GM18870 (cell line): ENCODE data around the gene RALGPS1.

ENCODE experiments used
- ATAC-seq: cut with Tn5 transposase; IDR thresholded peaks from one replicate; pipeline ENCODE4 v1.9.1; 2021; ENCODE audit warnings: moderate library complexity; ENCODE audit not compliant: unreplicated experiment

The RALGPS1 gene

GRCh38 chr9:127051881-127052595 is 137.5 kb downstream of the RALGPS1 start:
- ATAC-seq: no peak

- ATAC-seq: no peak
Measured at GRCh38 chr9:127053057-127053821, 138.7 kb downstream of the RALGPS1 start.

- no peak for ATAC-seq
Measured at GRCh38 chr9:127053960-127054359, 139.4 kb downstream of the RALGPS1 start.

- no peak for ATAC-seq
Measured at GRCh38 chr9:127055745-127056402, 141.3 kb downstream of the RALGPS1 start.

- no peak for ATAC-seq
Measured at GRCh38 chr9:127056446-127056845, 141.9 kb downstream of the RALGPS1 start.

- no peak for ATAC-seq
Measured at GRCh38 chr9:127058011-127058644, 143.5 kb downstream of the RALGPS1 start.

GRCh38 chr9:127058645-127059021 is 144.1 kb downstream of the RALGPS1 start:
- no peak for ATAC-seq

GRCh38 chr9:127059030-127059429 is 144.4 kb downstream of the RALGPS1 start:
- no peak for ATAC-seq

- ATAC-seq: no peak
Measured at GRCh38 chr9:127059765-127060361, 145.3 kb downstream of the RALGPS1 start.

GRCh38 chr9:127061411-127061810 is 146.8 kb downstream of the RALGPS1 start:
- no peak for ATAC-seq

- ATAC-seq: no peak
Measured at GRCh38 chr9:127064335-127064734, 149.8 kb downstream of the RALGPS1 start.

GRCh38 chr9:127065592-127065991 is 151.0 kb downstream of the RALGPS1 start:
- no peak for ATAC-seq

GRCh38 chr9:127066060-127066850 is 151.7 kb downstream of the RALGPS1 start:
- ATAC-seq: no peak

- no peak for ATAC-seq
Measured at GRCh38 chr9:127066851-127067136, 152.2 kb downstream of the RALGPS1 start.

- no peak for ATAC-seq
Measured at GRCh38 chr9:127067603-127068220, 153.1 kb downstream of the RALGPS1 start.

- ATAC-seq: no peak
Measured at GRCh38 chr9:127074561-127075548, 160.3 kb downstream of the RALGPS1 start.

- ATAC-seq: no peak
Measured at GRCh38 chr9:127075624-127076372, 161.2 kb downstream of the RALGPS1 start.
